ENCODE results near the gene ABAT. TPM values are rescaled to one million over a fixed set of nuclear protein-coding genes. Genes with fewer than 3 reads are reported as not detected.

ABAT gene
- total and polyA plus RNA-seq, 2 of the 8 experiments (the other 6 are each of a cell fraction or from before 2014, with no cell fraction given): 6.4 to 8.4 TPM

- TF ChIP-seq EP300 (IDR thresholded peaks at IDR 0.05; ENCODE audit: borderline replicate concordance in 1 of 2, low read depth in 2 of 2, low read length in 2 of 2) (no peak), SRF (IDR thresholded peaks at IDR 0.05; ENCODE audit: low read depth, low read length) (no peak), SP4 (IDR thresholded peaks at IDR 0.05; ENCODE audit: low read length) (no peak), SAP30 (IDR thresholded peaks at IDR 0.05; ENCODE audit: insufficient read depth, insufficient replicate concordance, low read length) (no peak), CTBP2 (IDR thresholded peaks at IDR 0.05; ENCODE audit: borderline replicate concordance, insufficient read depth, insufficient read length, low read length) (no peak), KDM5A (IDR thresholded peaks at IDR 0.05; ENCODE audit: low read length) (no peak), GTF2F1 (IDR thresholded peaks at IDR 0.05; ENCODE audit: borderline replicate concordance, low read depth, low read length) (no peak), TCF12 (IDR thresholded peaks at IDR 0.05; ENCODE audit: low read depth, low read length) (no peak)
Observed at GRCh38 chr16:8667492-8667891, 6.9 kb upstream of the ABAT start (continued).
